Esophagus squamous epithelium (tissue), 4 donors: ENCODE data around the gene TRIM50.
"Not testable (repeated sequence)": the region's sequence is repeated elsewhere in the genome, so short reads cannot be mapped to it uniquely, and the experiment has no call there.

Source experiments
- CTCF ChIP-seq, 6 experiments: fragments of 450-650 bp in 4 of 6; fragments of 200-600 bp in 2 of 6; sonication (generic) in 2 of 6; IDR thresholded peaks; one replicate each; pipeline ENCODE4 v1.5.1; 2016 to 2019; ENCODE audit warnings: antibody characterized with exemption in 6 of 6, mild to moderate bottlenecking in 4 of 6, moderate library complexity in 4 of 6
- POLR2A ChIP-seq, 4 donors: fragments of 450-650 bp; IDR thresholded peaks; one replicate each; pipeline ENCODE4 v1.6.1; 2017; ENCODE audit warnings: antibody characterized with exemption in 4 of 4, mild to moderate bottlenecking in 4 of 4, moderate library complexity in 3 of 4

GRCh38 chr7:73325424-73325823 is 2.5 kb downstream of the TRIM50 start:
- TF ChIP-seq CTCF, POLR2A (IDR thresholded peaks at IDR 0.05): not testable (repeated sequence)
